Vagina (tissue), 2 donors: ENCODE results near the gene SNX27. TPM values are rescaled to one million over a fixed set of nuclear protein-coding genes. Genes with fewer than 3 reads are reported as not detected.

ENCODE experiments used
- DNase-seq, 2 donors: peaks; one replicate each; pipeline ENCODE4 v3.0.0-alpha.2; 2017; ENCODE audit errors: extremely low spot score in 2 of 2
- H3K27ac ChIP-seq: fragments of 200-600 bp; sonication (generic); one replicate; pipeline ENCODE4 v1.5.1; 2019
- H3K27me3 ChIP-seq: fragments of 200-600 bp; sonication (generic); one replicate; pipeline ENCODE4 v1.5.1; 2019
- H3K36me3 ChIP-seq, 2 donors: fragments of 200-600 bp; sonication (generic); one replicate each; pipeline ENCODE4 v1.5.1; 2017 to 2019
- H3K4me1 ChIP-seq: fragments of 200-600 bp; sonication (generic); one replicate; pipeline ENCODE4 v1.5.1; 2019
- H3K4me3 ChIP-seq, 2 donors: fragments of 200-600 bp; sonication (generic); 1 replicate in 1 of 2; 2 replicates in 1 of 2; pipeline ENCODE4 v1.5.1; 2016 to 2019
- H3K9me3 ChIP-seq: fragments of 200-600 bp; sonication (generic); one replicate; pipeline ENCODE4 v1.5.1; 2019
- CTCF ChIP-seq, 3 experiments: fragments of 450-650 bp in 2 of 3; fragments of 200-600 bp in 1 of 3; sonication (generic) in 1 of 3; IDR thresholded peaks; one replicate each; pipeline ENCODE4 v1.5.1; 2017 to 2019; ENCODE audit warnings: antibody characterized with exemption in 3 of 3, mild to moderate bottlenecking in 2 of 3, moderate library complexity in 2 of 3
- POLR2A ChIP-seq, 2 donors: fragments of 450-650 bp; IDR thresholded peaks; one replicate each; pipeline ENCODE4 v1.6.1; 2017; ENCODE audit warnings: antibody characterized with exemption in 2 of 2, mild to moderate bottlenecking in 2 of 2, moderate library complexity in 2 of 2
- POLR2AphosphoS5 ChIP-seq, 2 donors: sonication (generic); formaldehyde crosslinking; IDR thresholded peaks; one replicate each; pipeline ENCODE4 v1.9.0; 2017; ENCODE audit warnings: antibody characterized with exemption in 2 of 2, mild to moderate bottlenecking in 2 of 2, low read depth in 1 of 2; ENCODE audit not compliant: insufficient read depth in 1 of 2
- intact Hi-C: fragments of 100-400 bp; cut with DNase I; formaldehyde crosslinking; loops from one replicate; pipeline ENCODE4 v1.15.1; 2023
- total RNA-seq: library from RNA; depleted of rRNA; stranded (reverse); fragments of >200 nt; gene quantifications from one replicate; pipeline ENCODE4 v1.2.3, GENCODE V29; 2016

Gene SNX27
- total RNA-seq, 1 donor from 2014 or later: 50.6 TPM

GRCh38 chr1:151610142-151610541, 1.7 kb upstream of the SNX27 start:
- TF ChIP-seq POLR2A (IDR thresholded peaks at IDR 0.05) (no peak), CTCF (IDR thresholded peaks at IDR 0.05) (no peak), POLR2AphosphoS5 (IDR thresholded peaks at IDR 0.05; ENCODE audit: insufficient read depth in 1 of 2, low read depth in 1 of 2) (no peak)
- intact Hi-C loops: no loop called here
- Histone ChIP-seq H3K27ac (no peak overlapping the region), H3K4me1 (peaks cover 26% of the 10 kb centered on the region), H3K4me3 (no peak overlapping the region), H3K27me3 (no peaks in the 10 kb centered on the region), H3K9me3 (no peaks in the 10 kb centered on the region), H3K36me3 (no peaks in the 10 kb centered on the region)
- no peak for DNase-seq

GRCh38 chr1:151611288-151611790, 511 bp upstream of the SNX27 start:
- peaks cover 38% of the 10 kb centered on the region for H3K4me1 ChIP-seq
- no peaks in the 10 kb centered on the region for H3K27me3 ChIP-seq
- H3K4me3 ChIP-seq: peak overlapping the region; percentile 83 to 97
- TF ChIP-seq POLR2AphosphoS5 (IDR thresholded peaks at IDR 0.05; ENCODE audit: insufficient read depth in 1 of 2, low read depth in 1 of 2): peak in 1 of 2 donors; percentile 79
- no peak for TF ChIP-seq POLR2A (IDR thresholded peaks at IDR 0.05)
- DNase-seq: peak in 1 of 2 donors; percentile 91
- H3K36me3 ChIP-seq: no peaks in the 10 kb centered on the region
- peak overlapping the region; percentile 94 for H3K27ac ChIP-seq
- intact Hi-C loops: no loop called here
- H3K9me3 ChIP-seq: no peaks in the 10 kb centered on the region

- peak overlapping the region; percentile 83 to 97 for H3K4me3 ChIP-seq
- H3K36me3 ChIP-seq: no peaks in the 10 kb centered on the region
- no peaks in the 10 kb centered on the region for H3K9me3 ChIP-seq
- no peaks in the 10 kb centered on the region for H3K27me3 ChIP-seq
- TF ChIP-seq CTCF (IDR thresholded peaks at IDR 0.05) (no peak), POLR2AphosphoS5 (IDR thresholded peaks at IDR 0.05; ENCODE audit: insufficient read depth in 1 of 2, low read depth in 1 of 2) (peak in 1 of 2 donors; percentile 23)
- peaks cover 49% of the 10 kb centered on the region for H3K4me1 ChIP-seq
- intact Hi-C loops: no loop called here
- H3K27ac ChIP-seq: peak overlapping the region; percentile 94
- no peak for DNase-seq
Observed at GRCh38 chr1:151612501-151613281, 841 bp downstream of the SNX27 start.

- Histone ChIP-seq H3K4me3 (peak overlapping the region; percentile 83 to 97), H3K4me1 (peaks cover 55% of the 10 kb centered on the region), H3K9me3 (no peaks in the 10 kb centered on the region), H3K36me3 (no peaks in the 10 kb centered on the region), H3K27ac (peak overlapping the region; percentile 94), H3K27me3 (no peaks in the 10 kb centered on the region)
- DNase-seq: no peak
- TF ChIP-seq CTCF (IDR thresholded peaks at IDR 0.05): no peak
- no peak for TF ChIP-seq POLR2A (IDR thresholded peaks at IDR 0.05)
- TF ChIP-seq POLR2AphosphoS5 (IDR thresholded peaks at IDR 0.05; ENCODE audit: insufficient read depth in 1 of 2, low read depth in 1 of 2): no peak
- intact Hi-C loops: no loop called here
Observed at GRCh38 chr1:151613282-151613780, 1.5 kb downstream of the SNX27 start.

GRCh38 chr1:151615711-151616504, 4.1 kb downstream of the SNX27 start:
- H3K36me3 ChIP-seq: no peaks in the 10 kb centered on the region
- H3K4me3 ChIP-seq: no peak overlapping the region
- no peaks in the 10 kb centered on the region for H3K9me3 ChIP-seq
- H3K27me3 ChIP-seq: no peaks in the 10 kb centered on the region
- intact Hi-C loops: no loop called here
- no peak overlapping the region for H3K27ac ChIP-seq
- TF ChIP-seq POLR2A (IDR thresholded peaks at IDR 0.05) (no peak), POLR2AphosphoS5 (IDR thresholded peaks at IDR 0.05; ENCODE audit: insufficient read depth in 1 of 2, low read depth in 1 of 2) (no peak), CTCF (IDR thresholded peaks at IDR 0.05) (no peak)
- H3K4me1 ChIP-seq: peaks cover 81% of the 10 kb centered on the region
- no peak for DNase-seq
